Trophoblast cell (in vitro differentiated cells and primary cell): ENCODE data around the gene C16orf89.

Experiments used
- DNase-seq, 2 donors: peaks; one replicate each; pipeline ENCODE4 v3.0.0-alpha.2; 2016
- H2AFZ ChIP-seq: 2 replicates; pipeline ENCODE4 v1.6.1; 2013; ENCODE audit warnings: low read length, moderate library complexity, mild to moderate bottlenecking; ENCODE audit not compliant: insufficient read depth, poor library complexity
- H2AK5ac ChIP-seq: 2 replicates; pipeline ENCODE4 v1.6.1; 2013; ENCODE audit warnings: mild to moderate bottlenecking, low read length
- H2BK120ac ChIP-seq: 2 replicates; pipeline ENCODE4 v1.6.1; 2013; ENCODE audit warnings: low read length, mild to moderate bottlenecking, moderate library complexity; ENCODE audit not compliant: insufficient read depth, poor library complexity
- H2BK12ac ChIP-seq: 2 replicates; pipeline ENCODE4 v1.6.1; 2013; ENCODE audit warnings: mild to moderate bottlenecking, low read length, moderate library complexity
- H2BK5ac ChIP-seq: 2 replicates; pipeline ENCODE4 v1.6.1; 2013; ENCODE audit warnings: low read length, low read depth, moderate library complexity, mild to moderate bottlenecking; ENCODE audit not compliant: poor library complexity
- H3K14ac ChIP-seq: 2 replicates; pipeline ENCODE4 v1.6.1; 2013; ENCODE audit warnings: mild to moderate bottlenecking, low read length
- H3K18ac ChIP-seq: 2 replicates; pipeline ENCODE4 v1.6.1; 2013; ENCODE audit warnings: mild to moderate bottlenecking, low read length
- H3K23ac ChIP-seq: 2 replicates; pipeline ENCODE4 v1.6.1; 2013; ENCODE audit warnings: low read length
- H3K27ac ChIP-seq: 2 replicates; pipeline ENCODE4 v1.5.1; 2013; ENCODE audit warnings: low read depth, mild to moderate bottlenecking, inconsistent platforms, low read length, moderate library complexity
- H3K27me3 ChIP-seq: 2 replicates; pipeline ENCODE4 v1.6.1; 2013; ENCODE audit warnings: inconsistent platforms, mild to moderate bottlenecking, low read length, moderate library complexity; ENCODE audit not compliant: insufficient read depth
- H3K36me3 ChIP-seq, 2 experiments: 1 replicate in 1 of 2; 2 replicates in 1 of 2; pipeline ENCODE4 v1.6.1; 2013; ENCODE audit warnings: low read length in 2 of 2, mild to moderate bottlenecking in 2 of 2, moderate library complexity in 1 of 2; ENCODE audit not compliant: insufficient read depth in 2 of 2, control insufficient read depth in 1 of 2
- H3K4ac ChIP-seq: 2 replicates; pipeline ENCODE4 v1.6.1; 2013; ENCODE audit warnings: low read depth, mild to moderate bottlenecking, low read length, moderate library complexity
- H3K4me1 ChIP-seq, 2 experiments: 1 replicate in 1 of 2; 2 replicates in 1 of 2; pipeline ENCODE4 v1.6.1; 2013; ENCODE audit warnings: low read length in 2 of 2, mild to moderate bottlenecking in 2 of 2, moderate library complexity in 1 of 2; ENCODE audit not compliant: insufficient read depth in 2 of 2, control insufficient read depth in 1 of 2
- H3K4me2 ChIP-seq: 2 replicates; pipeline ENCODE4 v1.6.1; 2013; ENCODE audit warnings: inconsistent platforms, mild to moderate bottlenecking, low read length, moderate library complexity
- H3K4me3 ChIP-seq: 2 replicates; pipeline ENCODE4 v1.5.1; 2013; ENCODE audit warnings: mild to moderate bottlenecking, low read depth, low read length, inconsistent platforms
- H3K79me1 ChIP-seq: one replicate; pipeline ENCODE4 v1.6.1; 2013; ENCODE audit warnings: low read length
- H3K79me2 ChIP-seq: 2 replicates; pipeline ENCODE4 v1.6.1; 2013; ENCODE audit warnings: low read length, mild to moderate bottlenecking; ENCODE audit not compliant: control insufficient read depth, insufficient read depth, poor library complexity
- H3K9ac ChIP-seq: 2 replicates; pipeline ENCODE4 v1.6.1; 2013; ENCODE audit warnings: mild to moderate bottlenecking, low read length
- H3K9me3 ChIP-seq: 2 replicates; pipeline ENCODE4 v1.6.1; 2013; ENCODE audit warnings: low read depth, mild to moderate bottlenecking, control low read depth, inconsistent platforms, low read length; ENCODE audit not compliant: insufficient read depth
- H4K12ac ChIP-seq: 2 replicates; pipeline ENCODE4 v1.6.1; 2013; ENCODE audit warnings: low read depth, mild to moderate bottlenecking, low read length, moderate library complexity
- H4K8ac ChIP-seq: 2 replicates; pipeline ENCODE4 v1.6.1; 2013; ENCODE audit warnings: low read depth, mild to moderate bottlenecking, low read length, moderate library complexity
- H4K91ac ChIP-seq: one replicate; pipeline ENCODE4 v1.6.1; 2013; ENCODE audit warnings: low read depth, mild to moderate bottlenecking, low read length, moderate library complexity
- WGBS: extraction: QIAGEN DNeasy Blood & Tissue Kit; methylation state at CpG from one replicate; pipeline ENCODE4 v1.1.7; 2013; ENCODE audit warnings: missing lambda C conversion rate; ENCODE audit not compliant: insufficient read length, insufficient coverage; ENCODE audit errors: extremely low coverage; 5-methylcytosine and 5-hydroxymethylcytosine counted together

Gene C16orf89

DNA sequence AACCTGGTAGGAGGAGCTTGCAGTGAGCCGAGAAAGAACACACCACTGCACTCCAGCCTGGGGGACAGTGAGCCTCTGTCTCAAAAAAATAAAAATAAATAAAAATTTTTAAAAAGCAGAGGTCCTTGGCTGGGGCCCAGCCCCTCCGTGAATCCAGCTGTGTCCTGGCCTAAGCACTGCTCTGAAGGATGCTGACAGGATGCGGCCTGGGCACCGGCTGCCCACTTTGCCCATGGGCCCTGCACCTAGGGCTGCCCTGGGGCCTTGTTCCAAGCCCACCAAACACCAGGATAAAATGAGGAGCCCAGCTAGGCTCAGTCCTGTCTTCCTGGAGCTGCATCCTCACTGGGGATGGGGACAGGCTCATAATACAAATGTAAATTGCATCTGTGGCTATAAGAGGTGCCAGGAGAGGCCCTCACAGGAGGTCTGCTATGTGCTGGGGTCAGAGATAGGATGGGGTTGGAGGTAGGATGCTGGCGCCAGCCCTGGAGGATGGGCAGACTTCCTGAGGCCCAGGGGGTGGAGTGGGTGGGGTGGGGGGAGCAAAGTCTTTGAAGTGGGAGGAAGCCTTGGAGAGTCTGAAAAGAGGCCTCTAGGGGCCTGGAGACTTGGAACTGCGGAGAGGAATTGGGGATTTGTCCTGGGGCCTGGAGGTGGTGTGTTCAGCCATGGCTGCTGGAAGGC lies 6.2 kb downstream of the C16orf89 start:
- H2BK120ac ChIP-seq, result no peak overlapping the region
- no peak overlapping the region for H3K4me3 ChIP-seq
- no peak overlapping the region for H4K91ac ChIP-seq
- no peak overlapping the region for H3K4me2 ChIP-seq
- H2BK12ac ChIP-seq, result no peak overlapping the region
- H3K27ac ChIP-seq, result no peak overlapping the region
- no peak overlapping the region for H3K4ac ChIP-seq
- H2AFZ ChIP-seq, result no peak overlapping the region
- no peak overlapping the region for H3K9ac ChIP-seq
- H3K14ac ChIP-seq, result no peak overlapping the region
- WGBS, result no CpG with 5 or more reads among the region's 6 CpGs
- no peak overlapping the region for H4K12ac ChIP-seq
- H2AK5ac ChIP-seq, result no peak overlapping the region
- H3K79me1 ChIP-seq, result no peaks in the 10 kb centered on the region
- H3K27me3 ChIP-seq, result no peaks in the 10 kb centered on the region
- no peaks in the 10 kb centered on the region for H3K9me3 ChIP-seq
- H3K36me3 ChIP-seq, result no peaks in the 10 kb centered on the region
- no peak overlapping the region for H3K23ac ChIP-seq
- H2BK5ac ChIP-seq, result no peak overlapping the region
- DNase-seq, result no peak
- no peak overlapping the region for H4K8ac ChIP-seq
- no peak overlapping the region for H3K18ac ChIP-seq
- no peaks in the 10 kb centered on the region for H3K4me1 ChIP-seq
- H3K79me2 ChIP-seq, result no peaks in the 10 kb centered on the region

DNA sequence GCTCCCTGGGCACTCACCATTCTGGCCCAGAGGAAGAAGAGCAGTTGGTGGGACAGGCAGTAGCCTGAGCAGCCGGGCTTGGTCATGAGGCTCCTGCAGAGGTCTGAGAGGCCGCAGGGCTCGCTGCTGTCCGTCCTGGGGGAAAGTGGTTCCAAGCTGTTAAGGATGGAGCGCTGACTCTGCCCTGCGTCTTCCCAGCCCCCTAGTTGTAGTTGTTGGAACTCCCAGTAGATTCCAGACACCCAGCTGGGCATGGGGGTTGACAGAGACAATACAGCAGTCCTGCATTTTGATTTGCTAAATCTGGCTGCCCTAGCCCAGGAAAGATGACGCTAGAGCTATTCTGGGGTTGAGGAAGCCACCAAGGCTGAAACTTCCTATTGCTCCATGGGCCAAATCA lies 7.3 kb downstream of the C16orf89 start:
- Histone ChIP-seq H3K4me1 (no peaks in the 10 kb centered on the region), H3K27me3 (no peaks in the 10 kb centered on the region), H3K9ac (no peak overlapping the region), H3K36me3 (no peaks in the 10 kb centered on the region), H3K23ac (no peak overlapping the region), H3K27ac (no peak overlapping the region), H4K8ac (no peak overlapping the region), H3K4me2 (no peak overlapping the region), H3K18ac (no peak overlapping the region), H4K12ac (no peak overlapping the region), H3K79me1 (no peaks in the 10 kb centered on the region), H2BK12ac (no peak overlapping the region), H3K4ac (no peak overlapping the region), H2BK5ac (no peak overlapping the region), H3K4me3 (no peak overlapping the region), H3K14ac (no peak overlapping the region), H4K91ac (no peak overlapping the region), H2AFZ (no peak overlapping the region), H2BK120ac (no peak overlapping the region), H2AK5ac (no peak overlapping the region), H3K79me2 (no peaks in the 10 kb centered on the region), H3K9me3 (no peaks in the 10 kb centered on the region)
- no CpG with 5 or more reads among the region's 7 CpGs for WGBS
- DNase-seq, result peak in 1 of 2 donors; percentile 20

DNA sequence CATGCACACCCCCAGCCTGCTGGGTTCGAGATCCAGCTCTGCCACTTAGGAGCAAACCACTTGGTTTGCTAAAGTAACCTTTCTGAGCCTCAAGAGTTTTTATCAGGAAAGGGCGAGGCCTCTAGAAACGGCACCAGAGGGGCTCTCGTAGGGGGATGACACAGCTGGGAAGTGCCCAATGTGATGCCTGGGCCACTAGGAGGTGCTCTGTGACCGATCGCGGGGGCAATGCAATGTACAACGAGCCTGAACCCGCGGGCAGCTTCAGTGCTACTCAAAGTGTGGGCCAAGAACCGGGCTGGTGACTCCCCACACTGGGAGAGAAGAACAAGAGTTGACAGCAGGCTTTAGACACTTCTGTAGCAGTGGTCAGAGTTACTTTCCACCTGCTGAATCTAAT lies 9.4 kb downstream of the C16orf89 start:
- Histone ChIP-seq H3K9me3 (no peaks in the 10 kb centered on the region), H4K12ac (no peak overlapping the region), H3K4me3 (no peak overlapping the region), H3K27me3 (no peaks in the 10 kb centered on the region), H3K79me2 (no peaks in the 10 kb centered on the region), H3K4me1 (no peaks in the 10 kb centered on the region), H3K4me2 (no peak overlapping the region), H3K36me3 (no peaks in the 10 kb centered on the region), H4K8ac (no peak overlapping the region), H2AFZ (no peak overlapping the region), H3K9ac (no peak overlapping the region), H3K23ac (no peak overlapping the region), H3K4ac (no peak overlapping the region), H4K91ac (no peak overlapping the region), H3K79me1 (no peaks in the 10 kb centered on the region), H2BK120ac (no peak overlapping the region), H2BK12ac (no peak overlapping the region), H2AK5ac (no peak overlapping the region), H3K14ac (no peak overlapping the region), H2BK5ac (no peak overlapping the region), H3K18ac (no peak overlapping the region), H3K27ac (no peak overlapping the region)
- WGBS, result no CpG with 5 or more reads among the region's 11 CpGs
- no peak for DNase-seq

DNA sequence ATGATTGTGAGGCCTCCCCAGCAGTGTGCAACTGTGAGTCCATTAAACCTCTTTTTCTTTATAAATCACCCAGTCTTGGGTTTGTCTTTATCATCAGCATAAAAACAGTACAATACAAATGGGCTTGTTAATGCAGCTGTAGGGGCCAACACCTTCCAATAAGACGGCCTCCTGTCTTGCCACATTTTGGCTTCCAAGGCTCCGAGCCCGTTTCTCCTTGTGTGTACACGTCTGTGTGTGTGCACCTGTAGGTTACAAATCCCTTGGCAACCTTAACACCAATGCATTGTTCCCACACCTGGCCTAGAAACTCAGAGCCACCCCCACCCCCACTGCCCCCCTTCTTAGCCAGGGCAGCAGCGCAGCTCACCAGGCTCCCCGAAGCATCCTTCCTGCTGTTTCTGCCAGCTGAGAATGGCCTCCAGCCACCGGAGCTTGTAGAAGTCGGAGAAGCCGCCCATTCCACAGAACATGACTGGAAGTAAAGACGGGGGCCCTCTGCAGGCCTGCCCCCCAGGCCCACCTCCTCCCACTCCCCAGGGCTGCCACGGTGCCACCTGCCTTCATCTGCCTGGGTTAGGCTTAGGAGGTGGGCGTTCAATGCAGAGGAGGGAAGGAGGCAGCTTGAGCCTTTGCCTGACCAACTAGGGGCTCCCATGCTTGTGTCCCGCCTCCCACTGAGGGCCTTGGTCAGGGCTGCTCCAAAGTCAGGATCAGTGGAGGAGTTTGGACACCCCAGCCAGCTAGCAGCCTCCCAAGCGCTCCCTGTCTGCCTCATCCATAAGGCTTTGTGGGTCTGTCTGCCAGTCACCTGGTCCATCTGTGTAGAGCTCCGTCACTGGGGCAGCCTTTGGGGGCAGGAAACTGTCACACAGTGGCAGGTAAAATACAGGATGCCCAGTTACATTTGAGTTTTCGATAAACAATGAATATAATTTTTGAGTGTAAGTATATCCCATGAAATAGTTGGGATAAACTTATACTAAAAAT lies 10.6 kb downstream of the C16orf89 start:
- no peak overlapping the region for H3K4me3 ChIP-seq
- DNase-seq, result no peak
- no peak overlapping the region for H4K91ac ChIP-seq
- no peaks in the 10 kb centered on the region for H3K27me3 ChIP-seq
- H4K8ac ChIP-seq, result no peak overlapping the region
- H3K79me1 ChIP-seq, result no peaks in the 10 kb centered on the region
- no peak overlapping the region for H2AK5ac ChIP-seq
- no peak overlapping the region for H2AFZ ChIP-seq
- no peak overlapping the region for H4K12ac ChIP-seq
- no peak overlapping the region for H3K4ac ChIP-seq
- no peak overlapping the region for H3K23ac ChIP-seq
- H3K14ac ChIP-seq, result no peak overlapping the region
- H2BK5ac ChIP-seq, result no peak overlapping the region
- H2BK120ac ChIP-seq, result no peak overlapping the region
- whole genome bisulfite sequencing, result no CpG with 5 or more reads among the region's 16 CpGs
- H3K4me2 ChIP-seq, result no peak overlapping the region
- no peaks in the 10 kb centered on the region for H3K9me3 ChIP-seq
- H3K27ac ChIP-seq, result no peak overlapping the region
- no peak overlapping the region for H2BK12ac ChIP-seq
- H3K4me1 ChIP-seq, result no peaks in the 10 kb centered on the region
- H3K18ac ChIP-seq, result no peak overlapping the region
- H3K36me3 ChIP-seq, result no peaks in the 10 kb centered on the region
- no peaks in the 10 kb centered on the region for H3K79me2 ChIP-seq
- H3K9ac ChIP-seq, result no peak overlapping the region
